Measurements from ENCODE around the gene CD300A.

CD300A gene

GRCh38 chr17:74478420-74479100 is 12.1 kb downstream of the CD300A start:
- Histone ChIP-seq H3K27me3 (peaks cover 0 to 45% of the 10 kb centered on the region in 2 donors), H3K4me1 (no peaks in the 10 kb centered on the region), H3K27ac (no peak overlapping the region), H3K36me3 (no peaks in the 10 kb centered on the region), H3K9me3 (peaks cover 0 to 11% (median 7%) of the 10 kb centered on the region in 3 donors), H3K4me3 (no peak overlapping the region)
- no peak for TF ChIP-seq CTCF (IDR thresholded peaks at IDR 0.05)
- intact Hi-C loops (cut with DNase I; ENCODE audit: low total_unique reads), result no loop called here
- DNase-seq, result no peak

- no peak overlapping the region for H3K27ac ChIP-seq
- intact Hi-C loops (cut with DNase I; ENCODE audit: low total_unique reads), result no loop called here
- no peaks in the 10 kb centered on the region for H3K36me3 ChIP-seq
- H3K9me3 ChIP-seq, result peaks cover 0 to 11% (median 7%) of the 10 kb centered on the region in 3 donors
- no peak for TF ChIP-seq CTCF (IDR thresholded peaks at IDR 0.05)
- no peaks in the 10 kb centered on the region for H3K4me1 ChIP-seq
- no peak overlapping the region for H3K4me3 ChIP-seq
- H3K27me3 ChIP-seq, result peaks cover 0 to 52% of the 10 kb centered on the region in 2 donors
- no peak for DNase-seq
Measured at GRCh38 chr17:74480290-74480689, 13.9 kb downstream of the CD300A start.

- no peak overlapping the region for H3K27ac ChIP-seq
- no peaks in the 10 kb centered on the region for H3K9me3 ChIP-seq
- no peaks in the 10 kb centered on the region for H3K4me1 ChIP-seq
- H3K27me3 ChIP-seq, result peaks cover 0 to 56% of the 10 kb centered on the region in 2 donors
- no peak for TF ChIP-seq CTCF (IDR thresholded peaks at IDR 0.05)
- intact Hi-C loops (cut with DNase I; ENCODE audit: low total_unique reads), result no loop called here
- no peak overlapping the region for H3K4me3 ChIP-seq
- DNase-seq, result no peak
- H3K36me3 ChIP-seq, result no peaks in the 10 kb centered on the region
Measured at GRCh38 chr17:74481621-74482020, 15.2 kb downstream of the CD300A start.

- no peaks in the 10 kb centered on the region for H3K9me3 ChIP-seq
- H3K27ac ChIP-seq, result no peak overlapping the region
- DNase-seq, result peak in 1 of 2 donors; percentile 31
- TF ChIP-seq CTCF (IDR thresholded peaks at IDR 0.05), result no peak
- H3K27me3 ChIP-seq, result peaks cover 0 to 40% of the 10 kb centered on the region in 2 donors
- H3K4me3 ChIP-seq, result no peak overlapping the region
- intact Hi-C loops (cut with DNase I; ENCODE audit: low total_unique reads), result no loop called here
- H3K4me1 ChIP-seq, result no peaks in the 10 kb centered on the region
- no peaks in the 10 kb centered on the region for H3K36me3 ChIP-seq
Measured at GRCh38 chr17:74484066-74484465, 17.6 kb downstream of the CD300A start.

GRCh38 chr17:74485022-74485743 is 18.7 kb downstream of the CD300A start:
- H3K27me3 ChIP-seq, result peaks cover 0 to 36% of the 10 kb centered on the region in 2 donors

More at GRCh38 chr17:74485022-74485743, 18.7 kb downstream of the CD300A start:
- no peaks in the 10 kb centered on the region for H3K4me1 ChIP-seq
- no peak overlapping the region for H3K27ac ChIP-seq
- H3K9me3 ChIP-seq, result no peaks in the 10 kb centered on the region
- intact Hi-C loops (cut with DNase I; ENCODE audit: low total_unique reads), result no loop called here
- DNase-seq, result peak in 1 of 2 donors; percentile 12
- H3K36me3 ChIP-seq, result no peaks in the 10 kb centered on the region
- TF ChIP-seq CTCF (IDR thresholded peaks at IDR 0.05), result no peak
- H3K4me3 ChIP-seq, result no peak overlapping the region
